HCT116 (cell line): Measurements from ENCODE around the gene BRIP1.

Experiments used
- EZH2 ChIP-seq: fragments of 200-600 bp; sonication (generic); IDR thresholded peaks from 2 replicates; pipeline ENCODE4 v1.6.1; 2017; ENCODE audit warnings: antibody characterized with exemption, mixed run types
- FOSL1 ChIP-seq: IDR thresholded peaks from 2 replicates; pipeline ENCODE4 v1.6.1; 2012; ENCODE audit warnings: low read depth
- JUND ChIP-seq: IDR thresholded peaks from 2 replicates; pipeline ENCODE4 v1.6.1; 2012
- RAD21 ChIP-seq: IDR thresholded peaks from 2 replicates; pipeline ENCODE4 v1.6.1; 2012; ENCODE audit warnings: low read depth, mild to moderate bottlenecking
- TF ChIP-seq, protein P1 (sequence below): IDR thresholded peaks from 2 replicates; pipeline ENCODE4 v1.6.1; 2012; ENCODE audit warnings: low read depth

DNA sequence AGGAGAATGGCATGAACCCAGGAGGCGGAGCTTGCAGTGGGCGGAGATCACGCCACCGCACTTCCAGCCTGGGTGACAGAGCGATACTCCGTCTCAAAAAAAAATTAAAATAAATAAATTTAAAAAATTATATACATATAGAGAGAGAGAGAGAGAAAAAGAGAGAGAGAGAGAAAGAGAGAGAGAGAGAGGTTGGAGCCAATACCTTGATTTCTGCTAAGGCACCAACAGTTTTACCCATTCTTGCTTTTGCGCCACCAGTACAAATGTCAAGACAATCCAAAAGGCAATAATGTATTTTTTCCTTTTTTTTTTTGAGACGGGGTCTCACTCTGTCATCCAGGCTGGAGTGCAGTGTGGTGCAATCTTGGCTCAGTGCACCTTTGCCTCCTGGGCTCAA, 17.2 kb downstream of the BRIP1 start:
- TF ChIP-seq EZH2 = no peak
- TF ChIP-seq, protein P1, sequence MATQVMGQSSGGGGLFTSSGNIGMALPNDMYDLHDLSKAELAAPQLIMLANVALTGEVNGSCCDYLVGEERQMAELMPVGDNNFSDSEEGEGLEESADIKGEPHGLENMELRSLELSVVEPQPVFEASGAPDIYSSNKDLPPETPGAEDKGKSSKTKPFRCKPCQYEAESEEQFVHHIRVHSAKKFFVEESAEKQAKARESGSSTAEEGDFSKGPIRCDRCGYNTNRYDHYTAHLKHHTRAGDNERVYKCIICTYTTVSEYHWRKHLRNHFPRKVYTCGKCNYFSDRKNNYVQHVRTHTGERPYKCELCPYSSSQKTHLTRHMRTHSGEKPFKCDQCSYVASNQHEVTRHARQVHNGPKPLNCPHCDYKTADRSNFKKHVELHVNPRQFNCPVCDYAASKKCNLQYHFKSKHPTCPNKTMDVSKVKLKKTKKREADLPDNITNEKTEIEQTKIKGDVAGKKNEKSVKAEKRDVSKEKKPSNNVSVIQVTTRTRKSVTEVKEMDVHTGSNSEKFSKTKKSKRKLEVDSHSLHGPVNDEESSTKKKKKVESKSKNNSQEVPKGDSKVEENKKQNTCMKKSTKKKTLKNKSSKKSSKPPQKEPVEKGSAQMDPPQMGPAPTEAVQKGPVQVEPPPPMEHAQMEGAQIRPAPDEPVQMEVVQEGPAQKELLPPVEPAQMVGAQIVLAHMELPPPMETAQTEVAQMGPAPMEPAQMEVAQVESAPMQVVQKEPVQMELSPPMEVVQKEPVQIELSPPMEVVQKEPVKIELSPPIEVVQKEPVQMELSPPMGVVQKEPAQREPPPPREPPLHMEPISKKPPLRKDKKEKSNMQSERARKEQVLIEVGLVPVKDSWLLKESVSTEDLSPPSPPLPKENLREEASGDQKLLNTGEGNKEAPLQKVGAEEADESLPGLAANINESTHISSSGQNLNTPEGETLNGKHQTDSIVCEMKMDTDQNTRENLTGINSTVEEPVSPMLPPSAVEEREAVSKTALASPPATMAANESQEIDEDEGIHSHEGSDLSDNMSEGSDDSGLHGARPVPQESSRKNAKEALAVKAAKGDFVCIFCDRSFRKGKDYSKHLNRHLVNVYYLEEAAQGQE = no peak
- no peak for TF ChIP-seq FOSL1
- no peak for TF ChIP-seq JUND
- TF ChIP-seq RAD21 = no peak
